OCI-LY1 (cell line): ENCODE measurements around the gene WNT9B.

Source experiments
- CTCF ChIP-seq: fragments of 200-600 bp; sonication (generic), shearing (Covaris generic); IDR thresholded peaks from 2 replicates; pipeline ENCODE4 v1.5.1; 2017; ENCODE audit warnings: mild to moderate bottlenecking, antibody characterized with exemption, low read length, moderate library complexity, mixed read lengths
- EZH2 ChIP-seq: fragments of 200-600 bp; sonication (generic), shearing (Covaris generic); IDR thresholded peaks from 2 replicates; pipeline ENCODE4 v1.8.0; 2017; ENCODE audit warnings: borderline replicate concordance, mixed run types, mild to moderate bottlenecking, antibody characterized with exemption, low read length, moderate library complexity, mixed read lengths

DNA sequence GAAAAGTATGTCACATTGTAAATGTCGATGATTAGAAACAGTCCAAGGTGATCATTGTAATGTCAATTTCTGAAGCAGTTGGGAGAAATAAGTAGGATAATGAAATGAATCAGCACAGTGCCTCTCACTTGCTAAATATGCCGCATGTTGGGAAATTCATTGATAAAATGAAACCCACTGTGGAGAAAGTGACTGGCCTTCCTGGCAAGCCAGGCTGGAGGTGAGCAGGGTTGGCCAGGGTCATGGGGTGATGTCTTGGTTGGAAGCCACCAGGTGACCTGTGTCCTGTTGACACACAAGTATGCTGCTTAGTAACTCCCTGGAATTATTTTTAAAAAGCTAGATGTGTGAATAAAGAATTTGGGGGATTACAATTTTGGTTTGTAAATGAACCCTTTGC lies 14.9 kb upstream of the WNT9B start:
- no peak for TF ChIP-seq CTCF
- no peak for TF ChIP-seq EZH2
